RCC 7860 (cell line): Measurements from ENCODE around the gene MTRFR.
"Not testable (repeated sequence)": the region's sequence is repeated elsewhere in the genome, so short reads cannot be mapped to it uniquely, and the experiment has no call there.

ENCODE experiments used
- DNase-seq: peaks from one replicate; pipeline ENCODE4 v3.0.0-alpha.2; 2015; ENCODE audit warnings: low spot score
- FAIRE-seq: peaks from 2 replicates; lab custom pipeline; 2012; peaks lifted over from hg19 to GRCh38; lab: Jason Lieb, UNC

MTRFR gene

DNA sequence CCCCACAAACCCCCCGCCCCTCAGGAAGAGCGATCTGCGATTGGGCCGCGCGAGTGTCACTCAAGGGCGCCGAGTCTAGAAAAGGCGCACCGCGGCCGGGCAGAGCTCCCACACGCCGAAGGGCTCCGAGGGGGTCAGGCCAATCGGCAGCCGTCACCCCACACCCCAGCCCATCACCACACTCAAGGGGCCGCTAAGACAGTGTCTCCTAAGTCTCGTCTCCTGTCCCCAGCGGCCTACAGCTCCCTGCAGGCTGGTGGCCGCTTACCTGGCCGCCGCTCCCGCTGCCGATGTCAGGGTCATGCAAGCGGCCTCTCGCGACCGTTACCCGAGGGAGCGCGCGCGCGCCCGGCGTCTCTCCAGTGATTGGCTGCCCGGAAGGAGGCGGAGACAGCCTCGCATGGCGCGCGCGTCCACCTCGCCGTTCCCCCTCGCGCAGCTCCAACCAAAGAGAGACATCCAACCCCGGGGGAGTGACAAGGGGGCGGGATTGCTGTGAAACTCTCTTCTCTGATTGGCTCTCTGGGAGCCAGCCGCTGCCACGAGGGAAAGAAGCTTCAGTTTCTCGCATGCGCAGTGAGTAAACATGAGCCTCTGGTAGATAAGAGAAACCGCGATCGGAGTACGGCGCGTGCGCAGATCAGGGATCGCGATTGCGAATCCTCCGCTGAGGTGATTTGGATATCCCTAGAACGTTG is at the start of gene MTRFR, which contains the start of gene MPHOSPH9:
TSS of gene MTRFR (plus strand) at position 630 of the 698 bp plus-strand sequence. CDS start 20,239 bp downstream, outside the sequence.
TSS of gene MPHOSPH9 (minus strand) at position 335 of the 698 bp plus-strand sequence. CDS start 2,777 bp downstream, outside the sequence.
- DNase-seq = peak; percentile 98
- peak; percentile 91 for FAIRE-seq

DNA sequence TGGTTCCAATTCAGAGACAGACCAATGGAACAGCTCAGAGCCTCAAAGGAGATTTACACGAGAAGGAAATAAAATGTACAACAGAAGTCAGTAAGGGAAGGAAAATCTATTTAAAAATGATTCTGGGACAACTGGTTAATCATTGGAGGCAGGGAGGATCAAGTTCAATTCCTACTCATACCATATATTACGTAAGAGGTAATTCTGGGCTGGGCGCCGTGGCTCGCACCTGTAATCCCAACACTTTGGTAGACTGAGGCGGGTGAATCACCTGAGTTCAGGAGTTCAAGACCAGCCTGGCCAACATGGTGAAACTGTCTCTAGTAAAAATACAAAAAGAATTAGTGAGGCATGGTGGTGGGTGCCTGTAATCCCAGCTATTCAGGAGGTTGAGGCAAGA is 45.6 kb upstream of the MTRFR start:
- FAIRE-seq = no peak
- no peak for DNase-seq

DNA sequence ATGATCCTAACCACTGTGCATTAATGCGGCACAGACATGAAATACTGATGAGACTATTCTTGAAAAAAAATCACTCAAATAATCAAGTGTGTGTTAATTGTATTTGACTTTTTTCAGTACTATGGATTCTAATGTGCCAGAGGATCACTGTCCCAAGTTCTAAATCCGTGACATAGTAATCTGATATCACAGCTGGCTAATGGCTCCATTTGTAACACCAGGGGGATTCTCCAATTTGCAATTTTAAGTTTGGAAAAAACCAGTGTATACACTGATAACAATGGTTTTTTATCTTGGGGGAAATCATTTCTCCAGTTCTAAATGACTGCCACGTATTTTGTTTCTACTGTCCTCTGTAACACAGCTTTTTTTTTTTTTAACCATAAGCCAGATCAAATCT is 33.3 kb upstream of the MTRFR start:
- DNase-seq (no peak), FAIRE-seq (no peak)

- FAIRE-seq (no peak), DNase-seq (no peak)
These were observed 32.8 kb upstream of the MTRFR start for GRCh38 chr12:123200414-123200813.

- not testable (repeated sequence) for DNase-seq, FAIRE-seq
These were observed 26.4 kb upstream of the MTRFR start for GRCh38 chr12:123206794-123207193.

DNA sequence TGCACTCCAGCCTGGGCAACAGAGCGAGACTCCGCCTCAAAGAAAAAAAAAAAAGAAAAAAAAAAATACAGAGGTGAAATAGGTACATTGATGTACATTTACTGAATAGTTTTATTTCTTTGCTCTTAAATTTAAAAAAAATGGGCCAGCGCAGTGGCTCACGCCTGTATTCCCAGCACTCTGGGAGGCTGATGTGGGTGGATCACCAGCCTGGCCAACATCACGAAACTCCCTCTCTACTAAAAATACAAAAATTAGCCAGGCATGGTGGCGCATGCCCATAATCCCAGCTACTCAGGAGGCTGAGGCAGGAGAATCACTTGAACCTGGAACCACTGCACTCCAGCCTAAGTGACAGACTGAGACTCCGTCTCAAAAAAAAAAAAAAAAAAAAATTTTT is 25.4 kb upstream of the MTRFR start:
- not testable (repeated sequence) for FAIRE-seq, DNase-seq

DNA sequence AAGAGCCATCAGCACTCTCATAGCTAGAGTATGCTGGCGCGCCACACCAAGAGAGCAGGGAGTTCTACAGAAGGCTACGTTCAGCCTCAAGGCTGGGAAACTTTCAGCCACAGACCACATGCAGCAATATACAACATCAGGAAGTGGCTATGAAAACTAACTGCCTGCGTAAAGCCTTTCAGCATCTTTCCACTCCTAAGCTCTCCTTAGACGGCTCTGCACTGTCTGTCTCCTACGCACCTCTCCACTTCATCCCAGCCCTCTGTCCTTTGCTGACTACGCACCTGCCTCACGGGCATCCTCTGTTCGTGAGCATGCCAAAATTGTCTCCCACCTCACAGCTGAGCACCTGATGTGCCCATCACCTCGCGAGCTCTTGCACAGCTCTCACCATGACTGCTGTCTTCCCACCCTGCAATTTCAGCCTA is 10.0 kb upstream of the MTRFR start:
- DNase-seq (no peak), FAIRE-seq (no peak)

DNA sequence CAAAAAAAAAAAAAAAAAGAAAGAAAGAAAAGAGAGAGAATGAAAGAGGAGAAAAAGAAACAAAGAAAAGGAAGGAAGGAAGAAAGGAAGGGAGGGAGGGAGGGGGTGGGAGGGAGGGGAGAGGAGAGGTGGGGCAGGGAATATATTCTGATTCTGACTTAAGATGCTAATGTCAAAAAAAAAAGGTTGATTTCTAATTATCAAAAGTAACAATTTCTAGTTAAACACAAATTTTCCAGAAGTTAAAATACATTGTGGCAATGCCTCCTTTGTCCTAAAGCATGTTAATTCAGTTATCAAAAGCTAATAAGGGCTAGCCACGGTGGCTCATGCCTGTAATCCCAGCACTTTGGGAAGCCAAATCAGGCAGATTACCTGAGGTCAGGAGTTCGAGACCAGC is 7.8 kb upstream of the MTRFR start:
- FAIRE-seq (no peak), DNase-seq (no peak)

- FAIRE-seq = no peak
- no peak for DNase-seq
These were observed 5.5 kb upstream of the MTRFR start for GRCh38 chr12:123227581-123228258.

GRCh38 chr12:123229051-123229450 is 4.2 kb upstream of the MTRFR start:
- FAIRE-seq (no peak), DNase-seq (no peak)

DNA sequence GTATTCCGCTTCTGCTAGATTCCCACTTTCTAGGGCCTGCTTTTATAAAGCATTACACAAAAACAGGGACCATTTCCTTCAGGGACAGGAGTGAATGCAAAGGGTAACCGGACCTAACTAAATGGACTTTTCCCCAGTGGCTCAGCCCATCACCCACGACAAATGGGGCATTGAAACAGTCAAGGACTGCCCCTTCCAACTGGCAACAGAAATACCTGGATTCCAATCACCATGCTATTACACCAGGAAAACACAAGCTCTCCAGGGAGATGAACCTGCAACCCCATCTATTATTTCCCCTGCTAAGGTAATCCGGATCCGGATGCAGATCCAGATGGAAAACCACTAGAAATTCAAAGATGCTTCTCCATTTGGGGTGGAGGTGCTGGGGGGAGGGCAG is 1.3 kb upstream of the MTRFR start:
- no peak for FAIRE-seq
- no peak for DNase-seq

DNA sequence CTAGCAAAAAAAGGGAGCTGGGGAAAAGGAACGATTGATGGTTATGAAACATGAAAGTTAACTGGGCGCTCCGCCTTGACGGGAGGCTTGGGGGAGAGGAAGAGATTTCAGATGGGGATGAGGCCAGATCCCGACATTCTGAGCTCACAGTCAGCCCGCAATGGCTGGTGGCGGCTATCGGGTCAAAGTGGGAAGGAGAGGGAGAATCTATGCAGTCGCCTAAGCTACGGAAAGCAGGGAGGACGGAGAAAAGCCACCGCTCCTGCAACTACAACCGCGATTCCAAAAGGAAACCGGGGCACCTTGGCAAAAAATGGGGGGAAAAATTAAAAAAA is 797 bp upstream of the MTRFR start:
- no peak for FAIRE-seq
- DNase-seq = no peak

DNA sequence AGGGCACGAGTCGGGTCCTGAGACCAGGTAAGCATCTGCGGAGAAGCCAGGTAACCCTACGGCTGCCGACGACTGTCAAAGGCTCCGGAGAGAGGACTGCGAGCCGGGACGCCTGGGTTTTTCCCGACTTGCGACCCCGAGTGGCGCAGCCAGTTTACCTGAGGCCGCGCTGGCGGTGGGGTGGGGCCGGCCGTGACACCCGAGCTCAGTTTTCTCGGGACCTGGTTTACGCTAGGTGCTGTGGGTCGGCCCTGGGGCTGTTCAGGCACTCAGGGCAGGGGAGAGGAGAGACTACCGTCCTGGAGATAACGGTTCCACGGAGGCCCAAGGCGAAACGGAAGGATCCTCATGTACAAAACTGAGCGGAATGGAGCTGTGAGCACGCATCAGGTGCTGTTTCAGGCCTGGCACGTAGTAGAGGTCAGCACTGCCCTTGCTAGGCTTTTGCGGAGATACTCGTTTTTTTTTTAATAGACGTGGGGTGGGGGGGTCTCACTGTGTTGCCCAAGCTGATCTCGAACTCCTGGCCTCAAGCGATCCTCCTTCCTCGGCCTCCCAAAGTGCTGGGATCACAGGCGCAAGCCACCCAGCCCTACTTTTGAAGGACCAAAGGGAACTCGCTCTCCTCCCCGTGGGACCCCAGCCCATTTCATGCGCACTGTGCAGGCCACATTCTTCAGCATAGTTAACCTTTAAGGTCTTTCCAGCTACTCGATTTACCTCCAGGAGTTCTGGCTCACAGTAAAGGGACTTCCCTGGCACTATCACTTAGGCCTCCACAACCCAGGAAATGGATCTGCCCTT is 471 bp downstream of the MTRFR start:
- FAIRE-seq (no peak), DNase-seq (no peak)

- FAIRE-seq (no peak), DNase-seq (no peak)
These were observed 4.6 kb downstream of the MTRFR start for GRCh38 chr12:123237646-123238329.

- FAIRE-seq (no peak), DNase-seq (no peak)
These were observed 5.1 kb downstream of the MTRFR start for GRCh38 chr12:123238330-123238682.

DNA sequence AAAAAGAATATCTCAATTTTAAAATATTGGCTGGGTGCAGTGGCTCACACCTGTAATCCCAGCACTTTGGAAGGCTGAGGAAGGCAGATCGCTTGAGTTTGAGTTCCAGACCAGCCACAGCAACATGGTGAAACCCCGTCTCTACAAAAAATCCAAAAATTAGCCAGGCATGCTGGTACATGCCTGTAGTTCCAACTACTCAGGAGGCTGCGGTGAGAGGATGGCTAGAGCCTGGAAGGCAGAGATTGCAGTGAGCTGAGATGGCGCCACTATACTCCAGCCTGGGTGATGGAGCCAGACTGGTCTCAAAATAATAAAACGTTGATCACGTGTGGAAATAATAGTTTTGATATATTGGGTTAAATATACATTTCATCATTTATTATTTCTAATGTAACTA is 5.7 kb downstream of the MTRFR start:
- DNase-seq (no peak), FAIRE-seq (no peak)

DNA sequence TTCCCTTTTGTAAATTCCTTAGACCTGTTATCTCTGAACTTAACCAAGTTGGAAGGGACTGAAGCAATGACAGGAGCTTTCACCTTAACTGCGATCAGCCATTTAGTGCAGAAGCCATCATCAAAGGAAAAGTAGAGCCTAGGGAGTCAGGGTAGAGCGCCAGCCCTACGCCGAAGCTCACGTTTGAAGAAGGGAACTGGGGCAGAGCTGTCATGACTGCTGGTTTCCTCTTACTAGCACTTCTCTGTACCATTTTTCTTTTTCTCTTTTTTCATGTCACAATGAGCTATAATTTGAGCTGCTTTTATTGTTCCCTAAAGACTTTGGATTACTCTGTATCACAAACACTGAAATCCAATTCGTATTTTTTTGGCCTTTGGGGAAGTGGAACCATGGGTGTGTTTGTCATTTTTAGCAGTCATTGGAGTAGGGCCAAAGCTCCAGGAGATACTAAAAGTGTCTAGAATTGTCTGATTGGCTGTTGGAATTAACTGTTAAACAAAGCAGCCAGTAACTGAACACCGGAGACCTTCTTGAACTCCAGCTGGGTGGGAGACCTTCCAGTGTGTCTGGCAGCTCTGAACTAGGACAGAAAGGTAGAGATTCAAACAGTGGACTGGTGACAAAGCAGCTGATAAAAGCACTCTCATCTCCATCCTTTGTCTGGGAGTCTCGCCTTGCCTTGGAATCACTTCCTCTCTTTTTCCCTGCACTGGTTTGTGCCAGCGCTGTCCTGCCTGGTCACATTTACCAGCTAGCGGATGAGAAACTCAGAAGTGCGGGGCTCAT is 9.1 kb downstream of the MTRFR start:
- no peak for DNase-seq
- FAIRE-seq = no peak

- FAIRE-seq (no peak), DNase-seq (no peak)
These were observed 10.5 kb downstream of the MTRFR start for GRCh38 chr12:123243671-123244262.

DNA sequence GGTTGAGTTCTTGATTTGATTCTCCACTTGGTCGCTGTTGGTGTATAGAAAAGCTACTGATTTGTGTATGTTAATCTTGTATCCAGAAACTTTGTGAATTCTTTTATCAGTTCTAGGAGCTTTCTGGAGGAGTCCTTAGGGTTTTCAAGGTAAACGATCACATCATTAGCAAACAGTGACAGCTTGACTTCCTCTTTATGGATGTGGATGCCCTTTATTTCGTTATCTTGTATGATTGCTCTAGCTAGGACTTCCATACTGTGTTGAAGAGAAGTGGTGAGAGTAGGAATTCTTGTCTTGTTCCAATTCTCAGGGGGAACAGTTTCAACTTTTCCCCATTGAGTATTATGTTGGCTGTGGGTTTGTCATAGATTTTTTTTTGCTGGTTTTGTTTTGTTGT is 12.4 kb downstream of the MTRFR start:
- FAIRE-seq (no peak), DNase-seq (no peak)

DNA sequence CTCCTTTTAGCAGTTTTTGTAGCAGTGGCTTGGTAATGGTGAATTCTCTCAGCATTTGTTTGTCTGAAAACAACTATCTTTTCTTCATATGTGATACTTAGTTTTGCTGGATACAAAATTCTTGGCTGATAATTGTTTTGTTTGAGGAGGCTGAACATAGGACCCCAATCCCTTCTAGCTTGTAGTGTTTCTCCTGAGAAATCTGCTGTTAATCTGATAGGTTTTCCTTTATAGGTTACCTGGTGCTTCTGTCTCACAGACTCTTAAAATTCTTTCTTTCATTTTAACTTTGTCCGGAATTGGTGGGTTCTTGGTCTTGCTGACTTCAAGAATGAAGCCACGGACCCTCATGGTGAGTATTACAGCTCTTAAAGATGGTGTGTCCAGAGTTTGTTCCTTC is 14.9 kb downstream of the MTRFR start:
- not testable (repeated sequence) for DNase-seq, FAIRE-seq
